ENCODE results near the gene PCDHGA5.

Gene PCDHGA5

DNA sequence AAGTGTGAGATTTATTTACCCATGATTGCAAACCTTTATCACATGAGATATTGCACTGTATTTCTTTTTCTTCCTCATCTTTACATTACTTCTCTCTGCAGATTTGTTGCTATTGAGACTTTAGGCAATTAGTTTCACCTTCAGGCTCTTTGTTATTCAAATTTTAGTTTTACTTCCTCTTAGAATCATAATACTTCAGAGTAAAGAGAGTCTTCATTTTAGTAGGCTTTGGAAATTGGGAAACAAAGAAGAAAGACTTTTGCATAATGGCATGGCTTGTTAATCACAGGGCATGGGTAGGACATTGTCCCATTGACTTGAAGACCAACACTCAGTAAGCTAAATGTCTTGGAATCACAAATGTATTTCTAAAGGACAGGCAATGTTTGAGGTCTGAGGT, 1.2 kb upstream of the PCDHGA5 start:
- no peak for DNase-seq (ENCODE audit: low read depth, low spot score)
- TF ChIP-seq, protein P1, sequence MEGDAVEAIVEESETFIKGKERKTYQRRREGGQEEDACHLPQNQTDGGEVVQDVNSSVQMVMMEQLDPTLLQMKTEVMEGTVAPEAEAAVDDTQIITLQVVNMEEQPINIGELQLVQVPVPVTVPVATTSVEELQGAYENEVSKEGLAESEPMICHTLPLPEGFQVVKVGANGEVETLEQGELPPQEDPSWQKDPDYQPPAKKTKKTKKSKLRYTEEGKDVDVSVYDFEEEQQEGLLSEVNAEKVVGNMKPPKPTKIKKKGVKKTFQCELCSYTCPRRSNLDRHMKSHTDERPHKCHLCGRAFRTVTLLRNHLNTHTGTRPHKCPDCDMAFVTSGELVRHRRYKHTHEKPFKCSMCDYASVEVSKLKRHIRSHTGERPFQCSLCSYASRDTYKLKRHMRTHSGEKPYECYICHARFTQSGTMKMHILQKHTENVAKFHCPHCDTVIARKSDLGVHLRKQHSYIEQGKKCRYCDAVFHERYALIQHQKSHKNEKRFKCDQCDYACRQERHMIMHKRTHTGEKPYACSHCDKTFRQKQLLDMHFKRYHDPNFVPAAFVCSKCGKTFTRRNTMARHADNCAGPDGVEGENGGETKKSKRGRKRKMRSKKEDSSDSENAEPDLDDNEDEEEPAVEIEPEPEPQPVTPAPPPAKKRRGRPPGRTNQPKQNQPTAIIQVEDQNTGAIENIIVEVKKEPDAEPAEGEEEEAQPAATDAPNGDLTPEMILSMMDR (IDR thresholded peaks at IDR 0.05; ENCODE audit: low read depth, low read length): no peak
- in situ Hi-C loops (cut with HindIII; ENCODE audit: low sequenced_read_pairs): no loop called here
- no peak overlapping the region for H3K4me3 ChIP-seq (ENCODE audit: low read depth, low read length)

DNA sequence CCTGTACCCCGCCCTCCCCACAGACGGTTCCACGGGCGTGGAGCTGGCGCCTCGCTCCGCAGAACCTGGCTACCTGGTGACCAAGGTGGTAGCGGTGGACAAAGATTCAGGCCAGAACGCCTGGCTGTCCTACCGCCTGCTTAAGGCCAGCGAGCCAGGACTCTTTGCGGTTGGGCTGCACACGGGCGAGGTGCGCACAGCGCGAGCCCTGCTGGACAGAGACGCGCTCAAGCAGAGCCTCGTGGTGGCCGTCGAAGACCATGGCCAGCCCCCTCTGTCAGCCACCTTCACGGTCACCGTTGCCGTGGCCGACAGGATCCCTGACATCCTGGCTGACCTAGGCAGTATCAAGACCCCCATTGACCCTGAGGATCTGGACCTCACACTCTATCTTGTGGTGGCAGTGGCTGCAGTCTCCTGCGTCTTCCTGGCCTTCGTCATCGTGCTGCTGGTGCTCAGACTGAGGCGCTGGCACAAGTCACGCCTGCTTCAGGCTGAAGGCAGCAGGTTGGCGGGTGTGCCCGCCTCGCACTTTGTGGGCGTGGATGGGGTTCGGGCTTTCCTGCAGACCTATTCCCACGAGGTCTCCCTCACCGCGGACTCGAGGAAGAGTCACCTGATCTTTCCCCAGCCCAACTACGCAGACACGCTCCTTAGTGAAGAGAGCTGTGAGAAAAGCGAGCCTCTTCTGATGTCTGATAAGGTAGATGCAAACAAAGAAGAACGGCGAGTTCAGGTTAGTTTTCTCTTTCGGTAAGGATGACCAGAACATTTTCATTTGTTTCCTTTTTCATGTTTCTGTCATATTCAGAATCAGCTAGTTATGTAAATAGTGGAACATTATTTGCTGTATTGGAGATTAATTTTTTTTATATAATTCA, 2.3 kb downstream of the PCDHGA5 start:
- no peak for DNase-seq (ENCODE audit: low read depth, low spot score)
- TF ChIP-seq, protein P1 (IDR thresholded peaks at IDR 0.05; ENCODE audit: low read depth, low read length): no peak
- H3K4me3 ChIP-seq (ENCODE audit: low read depth, low read length): no peak overlapping the region
- in situ Hi-C loops (cut with HindIII; ENCODE audit: low sequenced_read_pairs): no loop called here

DNA sequence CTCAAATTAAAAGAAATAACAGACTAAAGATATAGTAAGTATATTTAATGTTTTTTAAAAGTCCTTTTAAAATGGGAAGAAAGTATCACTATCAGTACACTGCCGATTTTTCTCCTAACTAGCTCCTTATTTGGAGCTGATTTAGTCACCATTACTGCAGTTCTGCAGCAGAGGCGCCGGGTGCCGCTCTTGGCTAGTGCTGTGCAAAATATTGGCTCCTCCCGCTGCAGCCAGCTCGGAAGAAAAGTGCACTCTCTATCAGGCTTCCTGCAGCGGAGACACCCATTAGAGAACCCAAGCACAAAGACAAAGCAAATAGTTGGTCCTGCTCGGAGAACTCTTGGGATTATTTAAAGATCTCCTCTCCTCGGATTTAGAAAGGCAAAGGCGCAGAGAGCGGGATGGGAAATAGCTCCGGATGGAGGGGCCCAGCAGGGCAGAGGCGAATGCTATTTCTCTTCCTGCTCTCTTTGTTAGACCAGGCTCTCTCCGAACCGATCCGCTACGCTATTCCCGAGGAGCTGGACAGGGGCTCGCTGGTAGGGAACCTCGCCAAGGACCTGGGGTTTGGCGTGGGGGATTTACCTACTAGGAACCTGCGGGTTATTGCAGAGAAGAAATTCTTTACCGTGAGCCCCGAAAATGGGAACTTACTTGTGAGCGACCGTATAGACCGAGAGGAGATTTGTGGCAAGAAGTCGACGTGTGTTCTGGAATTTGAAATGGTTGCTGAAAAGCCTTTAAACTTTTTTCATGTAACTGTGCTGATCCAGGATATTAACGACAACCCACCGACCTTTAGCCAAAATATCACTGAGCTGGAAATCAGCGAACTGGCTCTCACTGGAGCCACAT, 6.3 kb downstream of the PCDHGA5 start, which contains the start of gene PCDHGB3:
Gene PCDHGB3 (plus strand): TSS at position 249 of the 855 bp plus-strand sequence. CDS start 153 bp downstream, at position 402.
- peak within 1 kb of the TSS; percentile 38 for H3K4me3 ChIP-seq (ENCODE audit: low read depth, low read length)

DNA sequence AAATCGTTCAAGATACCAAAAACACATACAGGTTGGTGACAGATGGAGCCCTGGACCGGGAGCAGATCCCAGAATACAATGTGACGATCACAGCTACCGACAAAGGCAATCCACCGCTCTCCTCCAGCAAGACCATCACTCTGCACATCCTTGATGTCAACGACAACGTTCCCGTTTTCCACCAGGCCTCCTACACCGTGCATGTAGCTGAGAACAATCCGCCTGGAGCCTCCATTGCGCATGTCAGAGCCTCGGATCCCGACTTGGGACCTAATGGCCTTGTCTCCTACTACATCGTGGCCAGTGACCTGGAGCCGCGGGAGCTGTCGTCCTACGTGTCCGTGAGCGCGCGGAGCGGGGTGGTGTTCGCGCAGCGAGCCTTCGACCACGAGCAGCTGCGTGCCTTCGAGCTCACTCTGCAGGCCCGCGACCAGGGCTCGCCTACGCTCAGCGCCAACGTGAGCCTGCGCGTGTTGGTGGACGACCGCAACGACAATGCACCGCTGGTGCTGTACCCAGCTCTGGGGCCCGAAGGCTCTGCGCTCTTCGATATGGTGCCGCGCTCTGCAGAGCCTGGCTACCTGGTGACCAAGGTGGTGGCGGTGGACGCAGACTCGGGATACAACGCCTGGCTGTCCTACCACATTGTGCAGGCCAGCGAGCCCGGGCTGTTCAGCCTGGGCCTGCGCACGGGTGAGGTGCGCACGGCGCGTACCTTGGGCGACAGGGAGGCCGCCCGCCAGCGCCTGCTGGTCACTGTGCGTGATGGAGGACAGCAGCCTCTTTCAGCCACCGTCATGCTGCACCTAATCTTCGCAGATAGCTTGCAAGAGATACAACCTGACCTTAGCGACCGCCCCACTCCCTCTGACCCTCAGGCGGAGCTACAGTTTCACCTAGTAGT, 7.9 kb downstream of the PCDHGA5 start:
- TF ChIP-seq, protein P1 (IDR thresholded peaks at IDR 0.05; ENCODE audit: low read depth, low read length): no peak
- in situ Hi-C loops (cut with HindIII; ENCODE audit: low sequenced_read_pairs): no loop called here
- no peak overlapping the region for H3K4me3 ChIP-seq (ENCODE audit: low read depth, low read length)

More for the DNA sequence above, 6.3 kb downstream of the PCDHGA5 start, which contains the start of gene PCDHGB3:
- TF ChIP-seq, protein P1 (IDR thresholded peaks at IDR 0.05; ENCODE audit: low read depth, low read length): peak; percentile 57
- peak; percentile 68 for DNase-seq (ENCODE audit: low read depth, low spot score)
- in situ Hi-C loops (cut with HindIII; ENCODE audit: low sequenced_read_pairs): no loop called here

DNA sequence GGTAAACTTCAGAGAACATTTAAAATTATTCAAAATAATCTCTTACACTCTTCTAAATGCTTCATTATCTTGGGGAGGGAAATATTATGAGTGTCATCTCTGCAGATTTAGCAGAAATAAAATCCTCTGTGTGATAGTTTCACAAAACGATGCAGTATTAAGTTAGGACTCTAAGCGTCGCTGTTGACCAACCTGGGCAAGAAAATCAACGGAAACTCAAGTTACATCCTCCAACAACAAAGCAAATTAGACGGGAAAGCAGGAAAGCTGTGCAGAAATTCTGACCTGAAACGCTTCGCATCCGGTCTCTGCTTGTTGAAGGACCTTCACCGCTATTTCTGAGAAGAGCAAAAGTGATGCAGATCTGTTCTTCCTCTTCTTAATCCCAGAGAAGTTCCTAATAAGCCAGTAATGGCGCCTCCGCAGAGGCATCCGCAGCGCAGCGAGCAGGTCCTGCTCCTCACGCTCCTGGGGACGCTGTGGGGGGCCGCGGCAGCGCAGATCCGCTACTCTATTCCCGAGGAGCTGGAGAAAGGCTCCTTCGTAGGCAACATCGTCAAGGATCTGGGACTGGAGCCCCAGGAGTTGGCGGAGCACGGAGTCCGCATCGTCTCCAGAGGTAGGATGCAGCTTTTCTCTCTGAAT, 9.8 kb downstream of the PCDHGA5 start, which contains the start of gene PCDHGA6:
Gene PCDHGA6 (plus strand): TSS at position 219 of the 645 bp plus-strand sequence. CDS start 193 bp downstream, at position 412.
- peak; percentile 48 for DNase-seq (ENCODE audit: low read depth, low spot score)
- H3K4me3 ChIP-seq (ENCODE audit: low read depth, low read length): peak within 1 kb of the TSS; percentile 38
- in situ Hi-C loops (cut with HindIII; ENCODE audit: low sequenced_read_pairs): no loop called here
- TF ChIP-seq, protein P1 (IDR thresholded peaks at IDR 0.05; ENCODE audit: low read depth, low read length): peak; percentile 58

More for the DNA sequence above, 7.9 kb downstream of the PCDHGA5 start:
- DNase-seq (ENCODE audit: low read depth, low spot score): no peak
